ENCODE measurements around the gene DDAH1.

The DDAH1 gene

DNA sequence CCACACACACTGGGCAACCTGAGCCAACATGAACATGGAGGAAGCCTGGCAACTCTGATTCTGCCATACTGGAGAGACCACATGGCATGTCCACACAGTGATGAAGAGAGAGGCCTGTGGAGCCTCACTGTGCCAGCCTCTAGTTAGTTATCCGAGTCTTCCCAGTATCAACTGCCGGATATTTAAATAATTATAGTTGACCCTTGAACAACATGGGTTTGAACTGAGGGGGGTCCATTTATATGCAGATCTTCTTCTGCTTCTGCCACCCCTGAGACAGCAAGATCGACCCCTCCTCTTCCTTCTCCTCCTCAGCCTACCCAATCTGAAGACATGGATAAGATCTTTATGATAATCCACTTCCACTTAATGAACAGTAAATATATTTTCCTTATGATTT, 27.8 kb downstream of the DDAH1 start:
- DNase-seq: no peak

DNA sequence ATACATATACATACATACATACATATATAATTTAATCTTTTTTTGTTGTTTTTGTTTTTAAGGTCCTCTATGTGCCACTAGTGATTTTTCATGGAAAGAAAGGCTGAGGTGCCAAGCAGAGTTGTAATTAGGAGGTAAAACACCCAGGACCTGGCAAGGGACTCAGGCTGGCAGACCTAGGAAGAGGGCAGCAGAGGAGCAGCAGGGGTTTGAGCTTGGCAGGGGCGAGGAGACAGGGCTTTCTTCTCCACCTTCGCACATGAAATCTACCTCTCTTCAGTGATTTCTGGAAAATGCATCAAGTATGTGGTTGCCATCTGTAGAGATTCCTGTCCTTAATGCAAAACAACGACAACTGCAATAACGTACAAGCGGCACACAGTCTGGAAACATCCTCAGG, 31.9 kb downstream of the DDAH1 start:
- no peak for DNase-seq

GRCh38 chr1:85428471-85429089, 36.4 kb downstream of the DDAH1 start:
- no peak for DNase-seq

DNA sequence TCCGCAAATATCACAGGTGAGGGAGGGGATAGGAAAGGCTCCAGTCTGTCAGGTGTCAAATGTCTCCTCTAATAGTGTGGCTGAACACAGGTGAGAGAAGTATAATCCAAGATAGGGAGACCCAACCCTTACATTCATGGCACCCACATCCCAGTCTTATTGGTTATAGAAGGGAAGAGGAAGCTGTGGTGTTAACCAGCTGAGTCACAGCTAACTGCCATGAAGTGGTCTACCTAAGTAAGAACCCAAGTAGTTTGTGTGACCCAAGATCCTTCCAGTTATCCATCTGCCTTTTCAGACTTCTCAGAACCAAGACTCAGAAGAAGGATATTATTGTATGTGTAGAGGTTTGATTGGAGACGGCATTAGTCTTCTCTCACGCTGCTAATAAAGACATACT, 37.1 kb downstream of the DDAH1 start:
- no peak for DNase-seq

DNA sequence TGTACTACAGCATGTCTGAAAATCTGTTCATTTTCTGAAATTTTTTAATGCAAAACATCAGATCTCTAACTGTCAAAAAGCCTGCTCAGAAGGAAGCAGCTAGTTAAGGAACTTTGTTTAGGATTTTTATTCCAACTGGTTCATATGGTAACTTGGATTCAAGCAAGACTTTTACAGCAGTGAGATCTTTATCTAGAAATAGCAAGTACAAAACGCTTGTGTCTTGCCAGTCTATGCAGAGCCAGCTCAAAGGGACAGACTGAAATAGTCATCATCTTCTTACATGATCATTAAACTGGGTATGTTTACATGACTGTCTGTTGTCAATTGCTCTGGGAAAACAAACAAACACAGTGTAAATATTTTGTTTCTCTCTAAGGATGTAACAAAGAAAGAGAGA, 37.6 kb downstream of the DDAH1 start:
- DNase-seq: no peak

DNA sequence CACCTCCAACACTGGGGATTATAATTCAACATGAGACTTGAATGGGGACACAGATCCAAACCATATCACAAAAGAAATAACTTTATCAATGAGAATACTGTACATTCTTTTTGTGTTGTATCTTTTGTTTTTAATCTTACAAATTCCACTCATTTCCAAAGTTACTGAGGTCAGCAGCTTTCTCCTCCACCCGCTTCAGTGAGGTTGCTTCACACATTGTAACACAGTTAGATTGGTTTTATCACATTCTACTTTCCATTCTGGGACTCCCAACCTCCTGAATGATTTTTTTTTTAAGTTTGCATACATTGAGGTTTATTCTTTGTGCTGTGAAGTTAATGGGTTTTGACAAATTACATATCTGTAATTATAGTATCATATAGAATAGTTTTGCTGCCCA, 43.8 kb downstream of the DDAH1 start:
- no peak for DNase-seq

- DNase-seq: no peak
Measured at GRCh38 chr1:85420199-85420598, 44.8 kb downstream of the DDAH1 start.

GRCh38 chr1:85417876-85418275, 47.1 kb downstream of the DDAH1 start:
- no peak for DNase-seq

GRCh38 chr1:85417017-85417416, 47.9 kb downstream of the DDAH1 start:
- DNase-seq: no peak

- DNase-seq: no peak
Measured at GRCh38 chr1:85413169-85413568, 51.8 kb downstream of the DDAH1 start.

- DNase-seq: no peak
Measured at GRCh38 chr1:85411567-85412305, 53.2 kb downstream of the DDAH1 start.

DNA sequence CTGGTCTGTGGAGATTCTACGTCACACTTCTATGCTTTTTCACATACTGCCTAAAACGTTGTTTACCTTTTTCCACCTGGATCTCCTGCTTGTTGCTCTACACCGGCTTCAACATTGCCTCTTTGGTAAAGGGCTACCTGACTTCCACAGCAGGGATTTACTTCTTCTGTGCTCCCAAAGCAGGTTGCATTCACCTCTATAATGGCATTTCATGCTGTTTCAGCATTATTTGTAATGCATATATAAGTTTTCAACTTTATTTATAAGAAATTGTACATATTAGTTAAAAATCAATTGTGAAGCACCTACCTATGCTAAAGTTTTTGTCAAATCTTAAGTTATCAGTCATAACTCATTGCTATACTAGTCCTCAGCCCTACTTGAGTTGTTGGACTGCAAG, 55.4 kb downstream of the DDAH1 start:
- DNase-seq: no peak

DNA sequence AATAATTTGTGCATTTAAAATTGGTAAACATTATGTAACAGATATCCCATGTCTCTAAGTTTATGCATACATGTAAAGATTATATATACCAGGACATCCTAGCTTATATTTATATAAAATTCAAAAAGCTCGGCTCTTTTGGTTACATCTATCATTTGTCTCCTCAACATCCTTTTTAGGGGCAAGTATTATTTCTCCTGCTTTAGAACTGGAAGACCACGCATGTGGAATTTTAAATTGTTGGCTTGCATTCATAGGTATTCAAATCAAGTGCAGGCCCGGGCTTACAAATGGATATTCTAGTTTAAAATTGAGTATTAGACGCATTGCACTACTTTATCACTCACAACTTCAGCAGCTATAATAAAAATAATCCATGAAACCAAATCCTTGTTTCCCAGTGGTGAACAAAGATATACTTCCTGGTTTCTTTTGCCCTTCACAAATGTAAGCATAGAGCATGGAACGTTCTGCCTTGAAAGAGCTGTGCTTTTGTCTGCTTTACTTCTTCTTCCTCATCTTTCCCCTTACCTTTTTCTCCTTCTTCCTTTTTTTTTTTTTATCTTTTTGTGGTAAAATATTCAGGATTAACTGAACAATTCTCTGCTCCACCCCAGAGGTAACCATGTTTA, 57.1 kb downstream of the DDAH1 start:
- no peak for DNase-seq

DNA sequence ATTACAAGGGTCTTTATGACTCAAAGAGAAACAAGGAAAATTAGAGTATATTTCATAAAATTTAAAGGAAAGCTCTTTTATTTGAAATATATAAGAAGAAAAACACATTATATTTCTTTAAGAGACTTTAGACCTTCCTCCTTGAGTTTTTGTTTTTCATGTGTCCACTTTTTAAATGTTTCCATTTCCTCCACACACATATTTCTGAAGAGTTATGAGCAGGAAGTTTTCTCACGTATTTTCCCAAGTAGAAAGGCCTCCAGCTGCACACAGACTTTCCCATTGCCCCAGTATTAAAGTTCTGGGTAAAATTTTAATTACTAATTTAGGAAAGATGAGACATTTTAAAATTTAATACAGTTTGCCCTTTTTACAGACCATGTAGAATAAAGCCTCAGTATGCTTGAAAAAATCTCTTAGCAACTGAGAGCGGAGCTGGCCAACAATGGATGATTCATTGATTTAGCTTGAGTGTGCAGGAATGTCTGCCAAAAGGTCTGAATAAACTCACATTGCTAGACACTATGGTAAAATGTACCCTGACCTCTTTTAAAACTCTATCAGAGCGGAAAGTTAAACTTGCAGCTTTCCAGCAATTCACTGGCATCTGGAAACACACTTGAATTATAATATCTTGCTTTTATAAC, 57.9 kb downstream of the DDAH1 start:
- no peak for DNase-seq

DNA sequence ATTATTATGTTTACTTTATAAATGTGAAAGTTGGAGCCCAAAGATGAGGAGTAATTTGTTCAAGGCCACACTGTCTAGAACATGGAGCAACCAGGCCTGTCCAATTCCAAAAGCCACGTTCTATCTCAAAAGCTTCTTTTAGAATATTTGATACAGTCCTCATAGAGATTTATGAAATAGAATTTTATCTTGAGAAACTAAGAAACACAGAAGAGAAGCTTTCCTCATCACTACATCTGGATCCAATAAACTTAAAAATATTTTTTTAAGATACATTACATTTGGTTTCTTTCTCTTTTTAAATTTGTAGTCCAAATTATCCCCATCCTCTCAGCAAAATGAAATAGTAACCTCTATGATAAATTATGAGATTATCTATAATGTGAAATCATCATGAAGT, 58.9 kb downstream of the DDAH1 start:
- DNase-seq: no peak

- no peak for DNase-seq
Measured at GRCh38 chr1:85404408-85404807, 60.6 kb downstream of the DDAH1 start.

DNA sequence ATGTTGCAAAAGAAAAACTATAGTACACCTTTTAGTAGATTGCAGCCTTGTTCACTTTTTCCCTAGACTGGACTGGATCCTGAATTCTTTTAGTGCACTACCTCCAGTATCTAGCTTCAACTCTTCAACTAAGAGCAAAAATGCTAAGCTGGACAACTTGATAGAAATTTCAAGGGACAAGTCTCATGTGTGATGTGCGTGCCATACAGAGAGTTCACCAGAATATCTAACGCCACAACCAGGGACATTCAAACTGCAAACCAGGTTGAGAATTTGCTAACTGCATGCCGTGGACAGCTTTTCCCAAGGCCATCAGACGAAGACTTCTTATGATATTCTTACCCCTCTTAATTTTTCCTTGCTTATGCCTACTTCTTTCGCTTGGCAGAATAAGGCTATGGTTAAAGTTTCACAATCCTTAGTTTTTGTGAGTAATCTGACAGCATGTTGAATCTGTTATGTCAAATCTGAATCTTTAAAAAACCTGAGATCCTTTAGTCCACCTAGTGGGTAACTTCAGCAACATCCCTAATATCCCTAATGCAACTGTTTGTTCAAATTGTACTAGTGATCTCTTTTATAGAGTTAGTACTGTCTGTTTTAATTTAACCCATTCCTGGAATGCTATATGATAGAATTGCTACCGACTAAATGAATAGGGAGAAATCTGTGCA, 66.4 kb downstream of the DDAH1 start:
- no peak for DNase-seq

DNA sequence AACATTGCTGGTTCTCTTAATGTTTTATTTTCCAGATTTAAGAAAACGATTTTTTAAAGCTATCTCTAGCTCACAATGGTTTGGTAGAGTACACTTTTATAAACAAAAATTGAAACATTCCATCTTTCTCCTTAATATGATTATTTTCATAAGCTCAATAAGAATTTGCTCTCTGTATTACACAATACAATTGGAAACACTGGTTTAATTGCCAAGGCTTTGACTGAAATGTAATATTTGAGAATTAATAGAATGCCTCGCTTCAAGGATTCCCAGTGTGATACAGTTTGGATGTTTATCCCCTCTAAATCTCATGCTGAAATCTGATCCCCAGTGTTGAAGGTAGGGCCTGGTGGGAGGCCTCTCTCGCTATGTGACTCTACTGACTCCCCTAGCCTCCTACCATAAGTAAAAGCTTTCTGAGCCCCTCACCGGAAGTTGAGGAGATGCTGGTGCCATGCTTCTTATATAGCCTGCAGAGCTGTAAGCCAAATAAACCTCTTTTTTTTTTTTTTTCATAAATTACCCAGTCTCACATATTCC, 67.4 kb downstream of the DDAH1 start:
- no peak for DNase-seq

DNA sequence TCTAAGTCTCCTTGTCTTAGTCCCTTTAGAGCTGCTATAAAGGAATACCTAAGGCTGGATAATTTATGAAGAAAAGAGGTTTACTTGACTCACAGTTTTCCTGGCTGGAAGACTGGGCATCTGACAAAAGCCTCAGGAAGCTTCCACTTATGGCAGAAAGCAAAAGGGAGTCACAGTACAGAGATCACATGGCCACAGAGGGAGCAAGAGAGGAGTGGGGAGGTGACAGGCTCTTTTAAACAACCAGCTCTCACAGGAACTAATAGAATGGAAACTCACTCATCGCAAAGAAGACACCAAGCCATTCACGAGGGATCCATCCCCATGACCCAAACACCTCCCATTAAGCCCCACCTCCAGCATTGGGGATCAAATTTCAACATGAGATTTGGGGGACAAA, 68.8 kb downstream of the DDAH1 start:
- DNase-seq: no peak

GRCh38 chr1:85394130-85394529, 70.8 kb downstream of the DDAH1 start:
- no peak for DNase-seq

DNA sequence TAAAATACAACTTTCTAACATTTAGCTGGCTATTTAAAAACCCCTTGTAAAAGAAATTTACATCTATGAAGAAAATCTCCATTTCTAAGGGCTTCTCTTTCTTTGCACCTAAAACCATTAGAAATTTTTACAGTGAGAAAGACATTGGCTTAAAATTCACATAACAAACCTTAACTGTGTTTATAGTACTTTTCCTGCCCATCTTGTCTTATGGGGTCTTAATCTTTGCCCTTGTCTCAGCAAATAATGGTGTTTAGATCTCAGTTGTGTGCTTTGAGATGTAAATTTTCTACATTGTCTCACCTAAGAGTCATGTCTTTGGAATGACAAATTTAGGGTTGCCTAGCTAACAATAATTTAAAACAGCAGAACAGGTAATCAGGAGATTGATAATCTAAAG, 71.5 kb downstream of the DDAH1 start:
- DNase-seq: no peak

DNA sequence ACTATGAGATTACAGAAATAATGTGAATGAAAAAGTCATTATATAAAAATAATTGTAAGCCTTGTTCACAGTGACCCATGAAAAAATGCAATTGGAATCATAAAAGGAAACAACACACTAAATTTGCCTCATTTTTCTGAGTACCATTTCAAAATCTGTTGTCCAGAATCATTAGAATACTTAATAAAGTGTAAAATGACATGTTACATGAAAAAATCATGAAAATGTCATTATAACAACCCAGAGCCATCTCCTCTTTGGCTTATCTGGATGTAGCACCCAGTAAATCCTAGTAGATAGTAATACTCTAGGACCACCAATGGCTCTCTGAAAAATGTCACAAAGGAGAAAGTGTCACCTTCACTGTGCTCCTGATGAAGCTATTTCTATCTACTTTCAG, 76.5 kb downstream of the DDAH1 start:
- DNase-seq: no peak

DNA sequence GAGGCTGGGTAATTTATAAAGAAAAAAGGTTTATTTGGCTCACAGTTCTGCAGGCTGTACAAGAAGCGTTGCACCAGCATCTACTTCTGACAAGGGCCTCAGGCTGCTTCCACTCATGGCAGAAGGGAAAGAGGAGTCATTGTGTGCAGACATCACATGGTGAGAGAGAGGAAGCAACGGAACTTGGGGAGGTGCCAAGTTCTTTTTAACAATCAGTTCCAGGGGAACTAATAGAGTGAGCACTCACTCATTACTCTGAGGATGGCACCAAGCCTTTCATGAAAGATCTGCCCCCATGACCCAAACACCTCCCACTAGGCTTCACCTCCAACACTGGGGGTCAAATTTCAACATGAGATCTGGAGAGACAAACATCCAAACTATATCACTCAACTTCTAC, 77.2 kb downstream of the DDAH1 start:
- no peak for DNase-seq

All from activated effector memory CD4-positive, alpha-beta T cell treated with anti-CD3 and anti-CD28 coated beads, Interleukin-2, amount 50 U/mL, for 16 hours (primary cell).